Esophagus muscularis mucosa (tissue), 4 donors: Measurements from ENCODE around the gene CACNB1. TPM values are rescaled to one million over a fixed set of nuclear protein-coding genes. Genes with fewer than 3 reads are reported as not detected.

Experiments used
- DNase-seq: peaks from one replicate; pipeline ENCODE4 v3.0.0-alpha.2; 2017; ENCODE audit errors: extremely low spot score
- H3K27ac ChIP-seq, 4 donors: fragments of 200-600 bp; sonication (generic); replicated peaks in 1 of 4; 1 replicate in 3 of 4; 2 replicates in 1 of 4; pipeline ENCODE4 v1.5.1; 2016 to 2019; ENCODE audit warnings: mild to moderate bottlenecking in 1 of 4
- H3K27me3 ChIP-seq, 4 donors: fragments of 200-600 bp; sonication (generic); one replicate each; pipeline versions ENCODE4 v1.5.1 to v1.6.0; 2016 to 2019
- H3K36me3 ChIP-seq, 4 donors: fragments of 200-600 bp; sonication (generic); one replicate each; pipeline ENCODE4 v1.5.1; 2016 to 2019
- H3K4me1 ChIP-seq, 4 donors: fragments of 200-600 bp; sonication (generic); one replicate each; pipeline ENCODE4 v1.5.1; 2016 to 2019
- H3K4me3 ChIP-seq, 4 donors: fragments of 200-600 bp; sonication (generic); 1 replicate in 2 of 4; 2 replicates in 2 of 4; pipeline ENCODE4 v1.5.1; 2016 to 2019; ENCODE audit warnings: mild to moderate bottlenecking in 4 of 4, moderate library complexity in 1 of 4
- H3K9me3 ChIP-seq, 4 donors: fragments of 200-600 bp; sonication (generic); 1 replicate in 3 of 4; 2 replicates in 1 of 4; pipeline ENCODE4 v1.5.1; 2016 to 2019
- EP300 ChIP-seq: sonication (generic); formaldehyde crosslinking; IDR thresholded peaks from one replicate; pipeline ENCODE4 v1.6.1; 2017; ENCODE audit warnings: antibody characterized with exemption
- POLR2A ChIP-seq: fragments of 450-650 bp; IDR thresholded peaks from one replicate; pipeline ENCODE4 v1.6.1; 2017; ENCODE audit warnings: antibody characterized with exemption, moderate library complexity, mild to moderate bottlenecking, low read depth
- POLR2AphosphoS5 ChIP-seq, 2 donors: sonication (generic); formaldehyde crosslinking; IDR thresholded peaks; one replicate each; pipeline ENCODE4 v1.6.1; 2017; ENCODE audit warnings: antibody characterized with exemption in 2 of 2
- WGBS: methylation state at CpG from one replicate; pipeline ENCODE4 v1.1.5; 2018; 5-methylcytosine and 5-hydroxymethylcytosine counted together
- intact Hi-C: fragments of 100-400 bp; cut with DNase I; formaldehyde crosslinking; loops from one replicate; pipeline ENCODE4 v1.15.1; 2023
- total RNA-seq, 4 donors: library from RNA; depleted of rRNA; stranded (reverse); fragments of >200 nt; gene quantifications; one replicate each; pipeline versions ENCODE4 v1.1.0 to v1.2.1, GENCODE V29; 2016
- TF ChIP-seq, protein P1 (sequence below), 3 experiments: fragments of 200-600 bp in 2 of 3; fragments of 450-650 bp in 1 of 3; sonication (generic) in 2 of 3; IDR thresholded peaks; one replicate each; pipeline ENCODE4 v1.5.1; 2017 to 2019; ENCODE audit warnings: antibody characterized with exemption in 3 of 3, mild to moderate bottlenecking in 2 of 3, moderate library complexity in 1 of 3

CACNB1 gene
- total RNA-seq, 4 donors from 2014 or later, result 3.1 to 8.0 (median 5.4) TPM

DNA sequence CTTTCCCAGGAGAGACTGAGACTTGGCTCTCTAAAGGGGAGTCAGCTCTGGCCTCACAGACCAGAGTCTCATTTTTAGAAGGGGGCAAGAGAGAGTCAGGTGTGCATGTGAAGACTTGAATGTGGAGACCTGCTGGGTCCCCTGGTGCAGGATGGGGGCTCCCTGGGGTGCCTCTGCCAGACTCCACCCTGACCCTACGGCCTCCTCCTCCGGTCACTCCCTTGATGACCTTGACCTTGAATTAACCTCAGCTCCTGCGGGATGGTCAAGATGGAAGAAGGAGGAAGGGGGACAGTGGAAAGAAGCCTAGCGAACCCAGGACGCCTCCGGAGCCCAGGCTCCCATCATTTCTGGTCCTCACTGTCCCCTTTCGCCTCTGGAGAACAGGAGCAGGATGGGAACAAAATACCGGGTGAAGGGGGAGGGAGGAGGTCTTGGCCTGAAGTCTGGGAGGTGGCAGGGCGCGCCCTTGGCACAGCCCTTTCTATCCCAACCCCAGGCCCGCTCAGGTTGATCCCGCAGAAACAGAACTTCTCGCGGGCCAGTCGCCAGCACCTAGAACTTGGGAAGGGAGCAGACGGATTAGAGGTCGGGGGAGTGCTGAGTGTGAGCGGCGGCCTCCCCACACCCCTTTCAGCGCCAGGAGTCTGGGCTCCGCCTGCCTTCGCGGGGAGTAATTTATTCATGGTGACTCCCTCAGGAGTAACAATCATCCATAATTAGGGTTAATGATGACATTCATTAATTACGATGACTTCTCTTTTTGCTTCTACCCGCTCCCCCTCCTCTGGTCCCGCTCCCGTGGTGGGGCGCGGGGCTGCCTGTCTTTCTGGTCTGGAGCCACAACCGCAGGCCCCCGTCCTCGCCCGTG, 26.7 kb upstream of the CACNB1 start:
- Histone ChIP-seq H3K4me3 (peak overlapping the region; percentile 51 to 55 (median 53)), H3K36me3 (no peaks in the 10 kb centered on the region), H3K27me3 (peaks cover 0 to 57% (median 19%) of the 10 kb centered on the region in 4 donors), H3K4me1 (peaks cover 14 to 23% (median 21%) of the 10 kb centered on the region in 4 donors), H3K27ac (no peak overlapping the region), H3K9me3 (no peaks in the 10 kb centered on the region)
- intact Hi-C loops, result no loop called here
- TF ChIP-seq POLR2A (no peak), POLR2AphosphoS5 (IDR thresholded peaks at IDR 0.05) (no peak), EP300 (no peak)
- 72% methylated on average over 31 of the region's 33 CpGs for WGBS
- no peak for DNase-seq

DNA sequence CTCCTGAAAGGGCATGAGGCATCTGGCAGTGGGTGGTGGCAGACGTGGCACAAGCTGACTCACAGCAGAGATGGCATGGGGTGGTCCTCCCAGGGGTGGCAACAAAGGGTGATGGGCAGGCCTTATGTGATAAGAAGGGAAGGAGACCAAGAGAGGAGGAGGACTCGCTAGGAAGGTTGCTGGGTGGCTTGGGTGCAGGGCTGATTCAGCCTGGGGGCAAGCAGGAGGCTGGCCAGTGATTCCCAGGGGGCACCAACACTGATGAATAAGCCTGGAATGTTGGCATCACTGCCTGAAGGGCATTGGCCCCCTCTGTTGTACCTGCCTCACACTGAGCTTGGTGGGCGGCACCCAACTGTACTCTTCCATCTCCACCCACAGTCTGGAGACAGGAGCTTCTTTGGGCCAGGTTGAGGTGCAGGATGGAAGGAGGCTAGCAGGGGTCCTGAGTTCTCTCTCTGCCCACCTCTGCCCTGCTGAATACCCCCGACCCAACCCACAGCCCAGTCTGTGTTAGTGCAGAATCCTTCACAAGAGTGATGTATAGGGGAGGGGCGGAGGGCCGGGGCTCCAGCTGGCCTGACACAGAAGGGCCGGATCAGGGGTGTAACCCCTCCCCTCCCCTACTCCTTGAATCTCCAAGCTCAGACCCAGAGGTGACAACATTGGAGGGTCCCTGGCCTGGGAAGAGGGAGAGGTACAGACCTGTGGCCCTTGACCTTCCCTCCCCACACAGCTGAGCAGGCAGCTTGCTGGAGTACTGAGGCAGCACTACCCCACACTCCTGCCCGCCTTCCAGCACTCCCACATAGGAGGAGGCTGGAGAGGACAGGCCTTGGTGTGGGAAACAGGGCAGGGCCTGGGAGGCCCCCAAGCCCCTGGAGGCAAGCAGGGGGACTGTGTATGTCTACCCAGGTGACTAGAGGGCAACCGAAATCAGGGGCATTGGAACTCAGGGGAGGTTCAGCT, 25.7 kb upstream of the CACNB1 start:
- intact Hi-C loops, result no loop called here
- TF ChIP-seq POLR2A (no peak), POLR2AphosphoS5 (IDR thresholded peaks at IDR 0.05) (no peak), EP300 (no peak)
- TF ChIP-seq, protein P1, sequence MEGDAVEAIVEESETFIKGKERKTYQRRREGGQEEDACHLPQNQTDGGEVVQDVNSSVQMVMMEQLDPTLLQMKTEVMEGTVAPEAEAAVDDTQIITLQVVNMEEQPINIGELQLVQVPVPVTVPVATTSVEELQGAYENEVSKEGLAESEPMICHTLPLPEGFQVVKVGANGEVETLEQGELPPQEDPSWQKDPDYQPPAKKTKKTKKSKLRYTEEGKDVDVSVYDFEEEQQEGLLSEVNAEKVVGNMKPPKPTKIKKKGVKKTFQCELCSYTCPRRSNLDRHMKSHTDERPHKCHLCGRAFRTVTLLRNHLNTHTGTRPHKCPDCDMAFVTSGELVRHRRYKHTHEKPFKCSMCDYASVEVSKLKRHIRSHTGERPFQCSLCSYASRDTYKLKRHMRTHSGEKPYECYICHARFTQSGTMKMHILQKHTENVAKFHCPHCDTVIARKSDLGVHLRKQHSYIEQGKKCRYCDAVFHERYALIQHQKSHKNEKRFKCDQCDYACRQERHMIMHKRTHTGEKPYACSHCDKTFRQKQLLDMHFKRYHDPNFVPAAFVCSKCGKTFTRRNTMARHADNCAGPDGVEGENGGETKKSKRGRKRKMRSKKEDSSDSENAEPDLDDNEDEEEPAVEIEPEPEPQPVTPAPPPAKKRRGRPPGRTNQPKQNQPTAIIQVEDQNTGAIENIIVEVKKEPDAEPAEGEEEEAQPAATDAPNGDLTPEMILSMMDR (IDR thresholded peaks at IDR 0.05), result no peak
- no peak for DNase-seq

DNA sequence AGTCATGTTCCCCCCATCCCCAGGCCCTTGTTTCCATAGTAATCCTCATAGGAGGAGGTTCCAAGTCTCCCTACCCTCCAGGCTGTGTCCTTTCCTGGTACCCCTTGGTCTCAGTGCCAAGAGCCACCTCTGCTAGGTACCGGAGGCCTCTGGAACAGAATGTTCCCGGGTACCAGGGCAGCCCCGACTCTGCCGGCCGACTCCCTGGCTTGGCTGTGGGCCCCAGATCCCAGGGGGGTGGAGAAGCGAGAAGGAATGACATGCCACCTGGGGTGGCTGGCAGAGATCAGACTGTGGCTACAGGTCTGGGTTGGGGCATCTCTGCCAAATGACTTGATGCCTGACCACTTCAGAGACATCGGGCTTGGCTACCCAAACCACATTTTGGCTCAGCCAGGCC, 24.7 kb upstream of the CACNB1 start:
- H3K4me3 ChIP-seq, result no peak overlapping the region
- H3K4me1 ChIP-seq, result peaks cover 14 to 23% (median 21%) of the 10 kb centered on the region in 4 donors
- H3K9me3 ChIP-seq, result no peaks in the 10 kb centered on the region
- intact Hi-C loops, result no loop called here
- peaks cover 0 to 50% (median 17%) of the 10 kb centered on the region in 4 donors for H3K27me3 ChIP-seq
- no peak for TF ChIP-seq POLR2A
- TF ChIP-seq, protein P1 (IDR thresholded peaks at IDR 0.05), result no peak
- TF ChIP-seq EP300, result no peak
- TF ChIP-seq POLR2AphosphoS5 (IDR thresholded peaks at IDR 0.05), result no peak
- no peak for DNase-seq
- no peaks in the 10 kb centered on the region for H3K36me3 ChIP-seq
- H3K27ac ChIP-seq, result no peak overlapping the region
- WGBS, result 95% methylated on average over 7 of the region's 7 CpGs

More for the DNA sequence above, 25.7 kb upstream of the CACNB1 start:
- Histone ChIP-seq H3K9me3 (no peaks in the 10 kb centered on the region), H3K4me1 (peaks cover 14 to 23% (median 21%) of the 10 kb centered on the region in 4 donors), H3K27me3 (peaks cover 0 to 52% (median 19%) of the 10 kb centered on the region in 4 donors), H3K4me3 (no peak overlapping the region), H3K27ac (no peak overlapping the region), H3K36me3 (no peaks in the 10 kb centered on the region)
- 84% methylated on average over 8 of the region's 9 CpGs for WGBS

DNA sequence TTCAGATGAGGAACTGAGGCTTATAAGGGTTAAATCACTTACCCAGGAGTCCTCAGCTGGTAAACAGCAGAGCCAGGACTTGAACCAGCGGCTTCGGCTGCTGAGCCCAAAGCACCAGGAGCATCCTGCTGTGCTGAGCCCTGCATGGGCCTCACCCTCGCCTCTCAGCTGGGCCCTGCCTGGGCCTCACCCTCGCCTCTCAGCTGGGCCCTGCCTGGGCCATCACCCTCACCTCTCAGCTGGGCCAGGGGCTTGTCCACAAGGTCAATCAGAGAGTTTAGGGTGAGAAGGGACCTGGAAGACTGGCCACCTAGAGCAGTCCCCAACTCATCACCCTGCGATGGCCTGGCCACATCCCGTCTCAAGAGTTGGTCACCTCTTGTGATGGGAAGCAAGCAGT, 24.1 kb upstream of the CACNB1 start:
- intact Hi-C loops, result no loop called here
- Histone ChIP-seq H3K9me3 (no peaks in the 10 kb centered on the region), H3K27ac (no peak overlapping the region), H3K4me1 (peaks cover 14 to 22% (median 21%) of the 10 kb centered on the region in 4 donors), H3K36me3 (no peaks in the 10 kb centered on the region), H3K4me3 (no peak overlapping the region), H3K27me3 (peaks cover 0 to 50% (median 14%) of the 10 kb centered on the region in 4 donors)
- TF ChIP-seq EP300 (no peak), POLR2A (no peak), POLR2AphosphoS5 (IDR thresholded peaks at IDR 0.05) (no peak)
- TF ChIP-seq, protein P1 (IDR thresholded peaks at IDR 0.05), result no peak
- 85% methylated on average over 2 of the region's 6 CpGs for WGBS
- DNase-seq, result no peak
